Loucy (cell line): ENCODE measurements around the gene SMARCB1.

Source experiments
- CTCF ChIP-seq: fragments of 200-600 bp; sonication (generic); conservative IDR thresholded peaks from 2 replicates; pipeline ENCODE4 v1.5.1; 2014; ENCODE audit warnings: mild to moderate bottlenecking, antibody characterized with exemption, low read length
- EZH2phosphoT487 ChIP-seq: fragments of 200-600 bp; IDR thresholded peaks from 2 replicates; pipeline ENCODE4 v1.6.1; 2018; ENCODE audit warnings: antibody characterized with exemption, mild to moderate bottlenecking, moderate library complexity, borderline replicate concordance

GRCh38 chr22:23803001-23803819, 16.4 kb downstream of the SMARCB1 start:
- no peak for TF ChIP-seq EZH2phosphoT487
- no peak for TF ChIP-seq CTCF
